Nephron (organoid): ENCODE measurements around the gene CAPN12.
A peak's percentile ranks its signal among the peaks of the same experiment; 100 is the strongest.

ENCODE experiments used
- H3K27ac Mint-ChIP-seq, 3 experiments: 2 replicates each; pipeline ENCODE4 v1.8.0; 2020; ENCODE audit warnings: mixed read lengths in 3 of 3, mild to moderate bottlenecking in 2 of 3, moderate library complexity in 1 of 3
- H3K27me3 Mint-ChIP-seq: 2 replicates; pipeline ENCODE4 v1.8.0; 2021; ENCODE audit warnings: low read depth, mild to moderate bottlenecking, moderate library complexity, mixed read lengths
- H3K36me3 Mint-ChIP-seq: 2 replicates; pipeline ENCODE4 v1.8.0; 2020; ENCODE audit warnings: low read depth, mixed read lengths
- H3K4me1 Mint-ChIP-seq: 2 replicates; pipeline ENCODE4 v1.8.0; 2020; ENCODE audit warnings: mixed read lengths
- H3K4me3 Mint-ChIP-seq, 3 experiments: 2 replicates each; pipeline ENCODE4 v1.8.0; 2020; ENCODE audit warnings: mild to moderate bottlenecking in 3 of 3, mixed read lengths in 3 of 3, moderate library complexity in 2 of 3
- H3K9me3 Mint-ChIP-seq: 2 replicates; pipeline ENCODE4 v1.8.0; 2020; ENCODE audit warnings: mixed read lengths
- CTCF ChIP-seq, 3 experiments: fragments of 200-600 bp; sonication (generic); IDR thresholded peaks; one replicate each; pipeline ENCODE4 v1.5.0; 2021; ENCODE audit warnings: antibody characterized with exemption in 3 of 3; ENCODE audit not compliant: unreplicated experiment in 3 of 3

CAPN12 gene

GRCh38 chr19:38719761-38720558 is 24.3 kb downstream of the CAPN12 start:
- peak overlapping the region in 2 of 3 experiments; percentile 31 to 51 for H3K27ac Mint-ChIP-seq
- TF ChIP-seq CTCF (IDR thresholded peaks at IDR 0.05; ENCODE audit: unreplicated experiment in 3 of 3), result no peak
- H3K36me3 Mint-ChIP-seq, result peaks cover 32% of the 10 kb centered on the region
- H3K9me3 Mint-ChIP-seq, result no peaks in the 10 kb centered on the region
- no peak overlapping the region for H3K4me3 Mint-ChIP-seq
- H3K27me3 Mint-ChIP-seq, result no peaks in the 10 kb centered on the region
- peaks cover 19% of the 10 kb centered on the region for H3K4me1 Mint-ChIP-seq

- peak overlapping the region; percentile 31 to 55 (median 51) for H3K27ac Mint-ChIP-seq
- no peaks in the 10 kb centered on the region for H3K27me3 Mint-ChIP-seq
- H3K4me1 Mint-ChIP-seq, result peaks cover 22% of the 10 kb centered on the region
- H3K36me3 Mint-ChIP-seq, result peaks cover 33% of the 10 kb centered on the region
- TF ChIP-seq CTCF (IDR thresholded peaks at IDR 0.05; ENCODE audit: unreplicated experiment in 3 of 3), result peak in 2 of 3 experiments; percentile 27 to 36
- H3K9me3 Mint-ChIP-seq, result no peaks in the 10 kb centered on the region
- no peak overlapping the region for H3K4me3 Mint-ChIP-seq
Measured at GRCh38 chr19:38718747-38719543, 25.3 kb downstream of the CAPN12 start.

GRCh38 chr19:38717855-38718254 is 26.4 kb downstream of the CAPN12 start:
- no peak for TF ChIP-seq CTCF (IDR thresholded peaks at IDR 0.05; ENCODE audit: unreplicated experiment in 3 of 3)
- no peaks in the 10 kb centered on the region for H3K9me3 Mint-ChIP-seq
- no peaks in the 10 kb centered on the region for H3K27me3 Mint-ChIP-seq
- no peak overlapping the region for H3K27ac Mint-ChIP-seq
- H3K4me1 Mint-ChIP-seq, result peaks cover 33% of the 10 kb centered on the region
- H3K36me3 Mint-ChIP-seq, result peaks cover 34% of the 10 kb centered on the region
- H3K4me3 Mint-ChIP-seq, result no peak overlapping the region

- no peaks in the 10 kb centered on the region for H3K9me3 Mint-ChIP-seq
- no peak overlapping the region for H3K27ac Mint-ChIP-seq
- TF ChIP-seq CTCF (IDR thresholded peaks at IDR 0.05; ENCODE audit: unreplicated experiment in 3 of 3), result no peak
- peaks cover 30% of the 10 kb centered on the region for H3K4me1 Mint-ChIP-seq
- H3K27me3 Mint-ChIP-seq, result no peaks in the 10 kb centered on the region
- H3K36me3 Mint-ChIP-seq, result peaks cover 34% of the 10 kb centered on the region
- H3K4me3 Mint-ChIP-seq, result no peak overlapping the region
Measured at GRCh38 chr19:38717051-38717450, 27.2 kb downstream of the CAPN12 start.

GRCh38 chr19:38715555-38715954 is 28.7 kb downstream of the CAPN12 start:
- no peak for TF ChIP-seq CTCF (IDR thresholded peaks at IDR 0.05; ENCODE audit: unreplicated experiment in 3 of 3)
- Mint-ChIP-seq H3K4me1 (peaks cover 34% of the 10 kb centered on the region), H3K36me3 (peaks cover 38% of the 10 kb centered on the region), H3K9me3 (no peaks in the 10 kb centered on the region), H3K27me3 (no peaks in the 10 kb centered on the region), H3K4me3 (no peak overlapping the region), H3K27ac (no peak overlapping the region)
